ENCODE measurements around the gene SNRPA. TPM values are rescaled to one million over a fixed set of nuclear protein-coding genes. Genes with fewer than 3 reads are reported as not detected.
"Not testable (repeated sequence)": the region's sequence is repeated elsewhere in the genome, so short reads cannot be mapped to it uniquely, and the experiment has no call there.

Gene SNRPA
- total RNA-seq, 1 experiment from 2014 or later: 160 TPM

- H3K36me3 Mint-ChIP-seq (ENCODE audit: insufficient read depth, unreplicated experiment): peaks cover 48% of the 10 kb centered on the region
- ChIA-PET CTCF (no interaction called here), POLR2A (no interaction called here)
- H3K27ac Mint-ChIP-seq (ENCODE audit: low read depth, unreplicated experiment): no peak overlapping the region
- intact Hi-C loops (cut with micrococcal nuclease): no loop called here
- H3K9me3 Mint-ChIP-seq (ENCODE audit: unreplicated experiment): no peaks in the 10 kb centered on the region
- TF ChIP-seq CTCF (IDR thresholded peaks at IDR 0.05; ENCODE audit: unreplicated experiment): no peak
- H3K4me1 Mint-ChIP-seq (ENCODE audit: insufficient read depth, unreplicated experiment): no peaks in the 10 kb centered on the region
- no peaks in the 10 kb centered on the region for H3K27me3 Mint-ChIP-seq (ENCODE audit: insufficient read depth, unreplicated experiment)
- no peak overlapping the region for H3K4me3 Mint-ChIP-seq (ENCODE audit: unreplicated experiment)
- no peak for DNase-seq (ENCODE audit: unreplicated experiment)
- BruUV-seq (replicated peaks): no TSS peak
These were observed 17.9 kb downstream of the SNRPA start for GRCh38 chr19:40768869-40769268.

- H3K9me3 Mint-ChIP-seq (ENCODE audit: unreplicated experiment); BruUV-seq (replicated peaks); DNase-seq (ENCODE audit: unreplicated experiment); intact Hi-C loops (cut with micrococcal nuclease); H3K27ac Mint-ChIP-seq (ENCODE audit: low read depth, unreplicated experiment); H3K4me1 Mint-ChIP-seq (ENCODE audit: insufficient read depth, unreplicated experiment); H3K4me3 Mint-ChIP-seq (ENCODE audit: unreplicated experiment); H3K27me3 Mint-ChIP-seq (ENCODE audit: insufficient read depth, unreplicated experiment): not testable (repeated sequence)
- peaks cover 24% of the 10 kb centered on the region for H3K36me3 Mint-ChIP-seq (ENCODE audit: insufficient read depth, unreplicated experiment)
- POLR2A ChIA-PET: interaction anchor here (1.0 to 2.6 kb wide), 2 partner anchors 21 to 28 kb away, joined by 5 to 7 read pairs; partner anchors contain the start of genes ACTMAP and EGLN2
- CTCF ChIA-PET: interaction anchor here (0.6 to 1.6 kb wide), 2 partner anchors 136 to 1760 kb away, joined by 3 to 6 read pairs; no protein-coding TSS in a partner anchor
These were observed 20.3 kb downstream of the SNRPA start for GRCh38 chr19:40771101-40771862.

GRCh38 chr19:40774916-40775631 is 24.1 kb downstream of the SNRPA start, which contains the start of gene MIA:
Gene MIA (plus strand): TSS chr19:40775521. CDS start chr19:40775543, 22 bp downstream.
- TF ChIP-seq CTCF (IDR thresholded peaks at IDR 0.05; ENCODE audit: unreplicated experiment): no peak
- Mint-ChIP-seq H3K9me3 (ENCODE audit: unreplicated experiment) (no peaks in the 10 kb centered on the region), H3K4me3 (ENCODE audit: unreplicated experiment) (no peak within 1 kb of the TSS), H3K27ac (ENCODE audit: low read depth, unreplicated experiment) (no peak within 1 kb of the TSS), H3K27me3 (ENCODE audit: insufficient read depth, unreplicated experiment) (no peaks in the 10 kb centered on the region), H3K4me1 (ENCODE audit: insufficient read depth, unreplicated experiment) (peaks cover 19% of the 10 kb centered on the region), H3K36me3 (ENCODE audit: insufficient read depth, unreplicated experiment) (peaks cover 5% of the 10 kb centered on the region)
- intact Hi-C loops (cut with micrococcal nuclease): no loop called here
- no TSS peak for BruUV-seq (replicated peaks)
- DNase-seq (ENCODE audit: unreplicated experiment): no peak
- POLR2A ChIA-PET: interaction anchor here (4.4 kb wide), 1 partner anchor 26 kb away, joined by 55 read pairs; the partner anchor contains the start of genes ACTMAP and SNRPA
- CTCF ChIA-PET: interaction anchor here (0.6 kb wide), 1 partner anchor 33 kb away, joined by 3 read pairs; no protein-coding TSS in a partner anchor

- peaks cover 19% of the 10 kb centered on the region for H3K4me1 Mint-ChIP-seq (ENCODE audit: insufficient read depth, unreplicated experiment)
- H3K27me3 Mint-ChIP-seq (ENCODE audit: insufficient read depth, unreplicated experiment): no peaks in the 10 kb centered on the region
- BruUV-seq (replicated peaks): no TSS peak
- ChIA-PET POLR2A (interaction anchor here (2.9 to 4.4 kb wide), 2 partner anchors 26 to 56 kb away, joined by 25 to 55 read pairs; partner anchors contain the start of genes ACTMAP and SNRPA), CTCF (no interaction called here)
- intact Hi-C loops (cut with micrococcal nuclease): no loop called here
- H3K27ac Mint-ChIP-seq (ENCODE audit: low read depth, unreplicated experiment): no peak overlapping the region
- no peak for DNase-seq (ENCODE audit: unreplicated experiment)
- no peaks in the 10 kb centered on the region for H3K36me3 Mint-ChIP-seq (ENCODE audit: insufficient read depth, unreplicated experiment)
- no peaks in the 10 kb centered on the region for H3K9me3 Mint-ChIP-seq (ENCODE audit: unreplicated experiment)
- TF ChIP-seq CTCF (IDR thresholded peaks at IDR 0.05; ENCODE audit: unreplicated experiment): no peak
- H3K4me3 Mint-ChIP-seq (ENCODE audit: unreplicated experiment): no peak overlapping the region
These were observed 24.6 kb downstream of the SNRPA start for GRCh38 chr19:40775632-40776022.

Data from MCF 10A (cell line).